Measurements from ENCODE around the gene MESD. TPM values are rescaled to one million over a fixed set of nuclear protein-coding genes. Genes with fewer than 3 reads are reported as not detected.

Gene MESD
- total RNA-seq, 1 donor from 2014 or later, result 29.5 TPM

DNA sequence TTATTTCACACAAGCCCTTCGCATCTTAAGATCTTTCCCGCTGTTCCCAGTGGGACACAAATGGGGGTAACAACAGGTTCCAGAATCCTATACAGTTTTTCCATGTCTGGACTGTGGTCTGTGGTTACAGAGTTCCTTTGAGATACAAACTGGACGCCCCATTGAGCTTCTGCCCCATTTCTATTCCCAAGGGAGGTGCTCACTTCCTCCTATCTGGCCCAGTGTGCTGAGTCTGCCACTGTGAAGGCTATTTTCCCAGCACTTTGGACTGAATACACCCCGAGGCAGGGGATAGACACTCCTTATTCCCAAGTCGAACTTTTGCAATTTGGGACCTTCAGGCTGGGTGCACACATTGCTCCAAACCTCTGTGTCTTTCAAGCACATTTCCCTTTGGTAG is 44.0 kb downstream of the MESD start:
- Mint-ChIP-seq H3K27me3 (ENCODE audit: insufficient read depth) (no peaks in the 10 kb centered on the region), H3K27ac (no peak overlapping the region), H3K4me3 (no peak overlapping the region), H3K36me3 (ENCODE audit: low read depth) (peaks cover 26% of the 10 kb centered on the region), H3K4me1 (ENCODE audit: low read depth) (no peaks in the 10 kb centered on the region), H3K9me3 (no peaks in the 10 kb centered on the region)
- no peak for DNase-seq (ENCODE audit: low spot score)
- intact Hi-C loops (cut with micrococcal nuclease), result no loop called here

DNA sequence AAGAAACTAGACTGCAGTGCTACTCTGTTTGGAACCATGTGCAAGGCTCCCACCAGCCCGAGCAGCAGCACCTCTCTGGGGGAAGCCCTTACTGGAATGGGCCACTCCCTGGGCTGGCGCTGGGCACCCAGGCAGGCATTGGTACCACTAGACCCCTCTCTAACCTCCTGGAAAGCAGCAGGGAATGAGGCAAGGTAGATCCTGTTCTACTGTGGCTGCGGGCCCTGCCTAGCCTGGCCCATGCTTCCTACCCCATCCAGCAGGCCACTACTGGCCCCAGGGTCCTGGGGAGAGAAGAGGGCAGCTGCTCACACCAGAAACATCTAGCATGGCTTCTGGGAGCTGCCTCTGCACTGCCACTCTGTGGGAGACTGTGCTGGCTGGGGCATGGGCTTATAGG is 44.8 kb downstream of the MESD start:
- Mint-ChIP-seq H3K27ac (no peak overlapping the region), H3K36me3 (ENCODE audit: low read depth) (peaks cover 26% of the 10 kb centered on the region), H3K4me3 (no peak overlapping the region), H3K4me1 (ENCODE audit: low read depth) (no peaks in the 10 kb centered on the region), H3K27me3 (ENCODE audit: insufficient read depth) (no peaks in the 10 kb centered on the region), H3K9me3 (no peaks in the 10 kb centered on the region)
- intact Hi-C loops (cut with micrococcal nuclease), result no loop called here
- no peak for DNase-seq (ENCODE audit: low spot score)

DNA sequence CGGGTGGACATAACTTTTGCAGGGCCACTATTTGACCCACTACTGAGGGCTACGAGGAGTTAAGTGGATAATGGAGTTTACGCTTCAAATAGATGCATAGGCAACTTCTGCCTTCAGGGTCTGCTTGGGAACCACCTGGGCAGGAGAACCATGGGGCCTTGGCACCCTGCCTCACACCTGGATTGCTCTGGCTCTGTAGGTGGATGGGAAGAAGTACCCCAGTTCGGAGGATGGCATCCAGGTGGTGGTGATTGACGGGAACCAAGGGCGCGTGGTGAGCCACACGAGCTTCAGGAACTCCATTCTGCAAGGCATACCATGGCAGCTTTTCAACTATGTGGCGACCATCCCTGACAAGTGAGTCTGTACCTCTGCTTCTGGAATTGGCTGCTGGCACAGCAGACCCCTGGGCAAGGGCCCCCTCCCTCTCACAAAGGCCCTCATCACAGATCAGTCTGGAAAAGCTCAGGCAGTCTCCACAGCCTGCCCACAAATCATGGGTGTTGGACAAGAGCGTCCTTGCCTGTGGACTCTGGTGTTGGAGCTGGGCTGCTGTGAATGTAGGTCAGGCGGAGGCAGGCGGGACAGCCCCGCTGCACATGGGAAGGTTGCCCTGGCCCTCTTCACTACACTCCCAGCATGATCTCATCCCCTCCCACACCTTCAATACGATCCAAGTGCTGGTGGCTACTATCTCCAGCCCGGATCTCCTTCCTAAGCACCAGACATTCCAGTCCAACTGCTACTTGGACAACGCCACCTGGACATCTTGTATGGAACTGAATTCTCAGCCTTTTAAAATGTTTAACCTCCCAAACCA is 46.7 kb downstream of the MESD start:
- H3K36me3 Mint-ChIP-seq (ENCODE audit: low read depth), result peaks cover 20% of the 10 kb centered on the region
- H3K9me3 Mint-ChIP-seq, result no peaks in the 10 kb centered on the region
- H3K27me3 Mint-ChIP-seq (ENCODE audit: insufficient read depth), result no peaks in the 10 kb centered on the region
- DNase-seq (ENCODE audit: low spot score), result no peak
- intact Hi-C loops (cut with micrococcal nuclease), result no loop called here
- no peak overlapping the region for H3K27ac Mint-ChIP-seq
- no peak overlapping the region for H3K4me3 Mint-ChIP-seq
- H3K4me1 Mint-ChIP-seq (ENCODE audit: low read depth), result no peaks in the 10 kb centered on the region

DNA sequence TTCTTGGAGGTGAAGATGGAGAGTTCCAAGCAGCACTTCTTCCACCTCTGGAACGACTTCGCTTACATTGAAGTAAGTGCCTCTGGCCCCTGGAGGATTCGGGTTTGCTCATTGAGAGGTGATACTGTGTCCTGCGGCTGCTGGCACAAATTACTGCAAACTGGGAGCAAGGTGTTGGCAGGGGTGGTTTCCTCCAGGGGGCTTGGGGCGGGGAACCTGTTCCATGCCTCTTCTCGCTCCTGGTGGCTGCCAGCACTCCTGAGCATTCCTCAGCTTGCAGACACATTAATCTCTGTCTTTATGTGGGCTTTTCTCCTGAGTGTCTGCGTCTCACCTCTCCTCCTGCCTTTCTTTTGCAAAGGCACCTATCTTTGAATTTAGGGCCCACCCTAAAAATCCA is 47.4 kb downstream of the MESD start:
- DNase-seq (ENCODE audit: low spot score), result no peak
- Mint-ChIP-seq H3K4me1 (ENCODE audit: low read depth) (no peaks in the 10 kb centered on the region), H3K9me3 (no peaks in the 10 kb centered on the region), H3K27me3 (ENCODE audit: insufficient read depth) (no peaks in the 10 kb centered on the region), H3K27ac (no peak overlapping the region), H3K4me3 (no peak overlapping the region), H3K36me3 (ENCODE audit: low read depth) (peaks cover 17% of the 10 kb centered on the region)
- intact Hi-C loops (cut with micrococcal nuclease), result no loop called here

DNA sequence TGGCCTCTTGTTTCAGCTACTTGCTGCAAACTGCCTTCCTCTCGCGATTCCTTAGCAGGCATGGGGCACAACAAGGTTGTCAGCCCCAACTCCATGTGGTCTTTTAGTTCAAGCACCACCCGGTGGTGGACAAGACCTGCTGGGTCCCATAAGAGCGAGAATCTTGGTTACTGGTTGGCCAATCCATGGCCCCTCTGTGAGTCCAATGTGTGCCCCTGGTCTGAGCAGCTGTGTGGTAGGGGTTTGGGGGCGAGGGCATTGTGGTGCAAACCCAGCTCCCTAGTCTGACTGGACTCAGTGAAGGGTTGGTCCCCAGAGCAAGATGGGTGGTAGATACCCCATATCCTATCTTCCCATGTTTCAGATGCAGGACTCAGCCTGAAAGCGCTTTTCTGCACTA is 48.8 kb downstream of the MESD start:
- no peaks in the 10 kb centered on the region for H3K9me3 Mint-ChIP-seq
- no peak overlapping the region for H3K27ac Mint-ChIP-seq
- H3K4me1 Mint-ChIP-seq (ENCODE audit: low read depth), result no peaks in the 10 kb centered on the region
- peaks cover 10% of the 10 kb centered on the region for H3K36me3 Mint-ChIP-seq (ENCODE audit: low read depth)
- intact Hi-C loops (cut with micrococcal nuclease), result no loop called here
- no peak for DNase-seq (ENCODE audit: low spot score)
- H3K27me3 Mint-ChIP-seq (ENCODE audit: insufficient read depth), result no peaks in the 10 kb centered on the region
- H3K4me3 Mint-ChIP-seq, result no peak overlapping the region

DNA sequence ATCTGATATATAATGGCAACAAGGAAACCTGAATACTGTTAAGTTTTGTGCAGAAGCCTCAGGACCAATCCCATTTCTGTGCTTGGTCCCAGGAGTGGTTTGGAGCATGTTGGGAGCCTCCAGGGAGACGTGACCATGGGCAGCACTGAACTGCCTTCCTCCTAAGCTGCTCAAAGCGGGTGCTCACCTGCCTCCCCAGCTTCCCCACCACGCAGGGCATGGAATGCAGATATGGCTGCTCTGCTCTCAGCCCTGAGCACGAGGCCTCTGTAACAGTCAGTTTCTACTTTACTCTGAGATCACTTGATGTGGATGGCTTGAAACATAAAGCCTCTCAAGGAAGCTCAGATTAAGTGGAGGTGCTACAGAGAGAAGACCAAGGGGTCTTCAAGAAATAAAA is 49.3 kb downstream of the MESD start:
- no peaks in the 10 kb centered on the region for H3K9me3 Mint-ChIP-seq
- no peak overlapping the region for H3K27ac Mint-ChIP-seq
- H3K4me1 Mint-ChIP-seq (ENCODE audit: low read depth), result no peaks in the 10 kb centered on the region
- peaks cover 10% of the 10 kb centered on the region for H3K36me3 Mint-ChIP-seq (ENCODE audit: low read depth)
- intact Hi-C loops (cut with micrococcal nuclease), result no loop called here
- H3K27me3 Mint-ChIP-seq (ENCODE audit: insufficient read depth), result no peaks in the 10 kb centered on the region
- H3K4me3 Mint-ChIP-seq, result no peak overlapping the region
- no peak for DNase-seq (ENCODE audit: low spot score)

DNA sequence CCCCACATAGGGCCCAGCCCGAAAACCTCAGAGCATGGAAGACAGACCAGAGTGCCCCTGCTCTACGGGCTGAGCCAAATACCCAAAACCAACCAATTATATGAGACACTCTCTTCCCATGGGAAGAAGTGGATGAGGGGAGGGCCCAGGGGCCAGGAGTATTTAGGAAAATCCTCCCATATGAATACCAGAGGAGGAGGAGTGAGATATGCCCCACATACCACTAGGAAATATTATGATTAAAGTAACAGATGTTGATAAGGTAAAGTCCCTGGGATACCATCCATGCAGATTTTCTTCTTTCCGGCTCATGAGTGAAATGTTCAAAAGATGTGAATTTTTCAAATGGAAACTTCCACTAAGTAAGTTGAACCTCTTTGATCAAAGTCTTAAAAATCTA is 50.4 kb downstream of the MESD start:
- intact Hi-C loops (cut with micrococcal nuclease), result no loop called here
- Mint-ChIP-seq H3K27ac (no peak overlapping the region), H3K36me3 (ENCODE audit: low read depth) (peaks cover 6% of the 10 kb centered on the region), H3K9me3 (no peaks in the 10 kb centered on the region), H3K4me1 (ENCODE audit: low read depth) (peaks cover 8% of the 10 kb centered on the region), H3K4me3 (no peak overlapping the region), H3K27me3 (ENCODE audit: insufficient read depth) (no peaks in the 10 kb centered on the region)
- no peak for DNase-seq (ENCODE audit: low spot score)

DNA sequence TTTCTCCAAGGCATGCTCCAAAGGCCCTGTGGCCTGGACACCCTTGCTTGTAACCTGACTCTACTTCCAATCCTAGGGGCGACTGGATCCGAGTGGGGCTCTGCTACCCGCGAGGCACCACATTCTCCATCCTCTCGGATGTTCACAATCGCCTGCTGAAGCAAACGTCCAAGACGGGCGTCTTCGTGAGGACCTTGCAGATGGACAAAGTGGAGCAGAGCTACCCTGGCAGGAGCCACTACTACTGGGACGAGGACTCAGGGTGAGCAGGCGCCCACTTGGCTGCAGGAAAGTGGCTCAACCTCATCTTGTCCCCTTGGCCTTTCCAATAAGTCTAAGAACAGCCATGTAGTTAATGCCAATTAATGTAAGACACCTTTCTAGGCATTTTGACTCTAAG is 51.9 kb downstream of the MESD start:
- Mint-ChIP-seq H3K9me3 (no peaks in the 10 kb centered on the region), H3K4me3 (no peak overlapping the region), H3K27me3 (ENCODE audit: insufficient read depth) (no peaks in the 10 kb centered on the region), H3K36me3 (ENCODE audit: low read depth) (peaks cover 5% of the 10 kb centered on the region), H3K27ac (no peak overlapping the region), H3K4me1 (ENCODE audit: low read depth) (peaks cover 8% of the 10 kb centered on the region)
- intact Hi-C loops (cut with micrococcal nuclease), result no loop called here
- DNase-seq (ENCODE audit: low spot score), result no peak

DNA sequence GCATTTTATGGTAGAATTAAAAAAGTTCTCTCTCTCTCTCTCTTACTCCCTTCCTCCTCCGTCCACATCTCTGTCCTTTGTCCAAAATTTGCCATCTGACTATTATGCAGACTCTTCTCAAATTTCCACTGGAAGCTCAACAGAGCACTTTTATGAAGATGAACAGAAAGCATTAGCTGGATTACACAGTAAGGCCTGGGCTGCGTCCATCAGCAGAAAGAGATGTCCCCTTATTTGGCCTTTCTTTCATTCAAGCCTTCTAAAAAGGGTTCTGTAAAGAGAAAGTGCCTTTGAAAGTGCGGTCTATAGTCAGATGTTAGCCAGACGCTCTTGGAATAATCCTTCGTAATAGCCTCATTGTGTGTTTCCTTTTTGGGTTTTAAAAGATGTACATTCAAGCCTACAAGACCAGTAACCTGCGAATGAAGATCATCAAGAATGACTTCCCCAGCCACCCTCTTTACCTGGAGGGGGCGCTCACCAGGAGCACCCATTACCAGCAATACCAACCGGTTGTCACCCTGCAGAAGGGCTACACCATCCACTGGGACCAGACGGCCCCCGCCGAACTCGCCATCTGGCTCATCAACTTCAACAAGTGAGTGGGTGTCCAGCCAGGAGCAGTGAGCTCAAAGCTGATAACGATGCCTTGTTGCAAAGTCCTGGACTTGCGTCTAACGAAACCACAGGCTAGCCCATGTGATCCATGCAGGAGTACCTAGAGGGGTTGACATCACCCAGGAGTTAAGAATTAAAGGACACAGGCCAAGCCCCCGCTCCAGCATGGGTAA is 53.1 kb downstream of the MESD start:
- intact Hi-C loops (cut with micrococcal nuclease), result no loop called here
- Mint-ChIP-seq H3K4me1 (ENCODE audit: low read depth) (peaks cover 8% of the 10 kb centered on the region), H3K36me3 (ENCODE audit: low read depth) (peaks cover 5% of the 10 kb centered on the region), H3K4me3 (no peak overlapping the region), H3K27ac (no peak overlapping the region), H3K9me3 (no peaks in the 10 kb centered on the region), H3K27me3 (ENCODE audit: insufficient read depth) (no peaks in the 10 kb centered on the region)
- DNase-seq (ENCODE audit: low spot score), result no peak

DNA sequence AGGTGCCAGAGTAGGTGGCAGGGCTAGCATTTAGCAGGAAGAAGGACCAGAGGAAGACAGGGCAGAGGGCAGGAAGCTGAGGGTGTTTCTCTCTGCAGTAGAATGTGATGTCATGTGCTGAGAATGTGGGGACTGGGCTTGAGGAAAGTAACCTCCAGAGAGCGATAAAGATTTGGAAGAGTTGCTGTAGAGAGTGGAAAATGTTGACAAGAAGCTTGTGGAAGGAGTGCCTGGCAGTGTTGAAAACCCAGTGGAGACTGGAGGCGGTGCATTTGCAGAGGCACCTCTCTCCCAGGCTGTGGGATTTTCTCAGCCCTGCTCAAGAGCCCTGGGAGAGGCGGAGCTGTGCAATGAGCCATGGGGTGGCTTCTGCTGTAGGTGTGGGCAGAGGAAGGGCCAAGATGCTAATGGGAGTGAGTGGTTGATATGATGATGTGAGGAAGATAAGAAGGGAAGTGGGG is 54.8 kb downstream of the MESD start:
- H3K36me3 Mint-ChIP-seq (ENCODE audit: low read depth), result peaks cover 3% of the 10 kb centered on the region
- no peaks in the 10 kb centered on the region for H3K27me3 Mint-ChIP-seq (ENCODE audit: insufficient read depth)
- intact Hi-C loops (cut with micrococcal nuclease), result no loop called here
- H3K9me3 Mint-ChIP-seq, result no peaks in the 10 kb centered on the region
- H3K4me1 Mint-ChIP-seq (ENCODE audit: low read depth), result peaks cover 8% of the 10 kb centered on the region
- DNase-seq (ENCODE audit: low spot score), result no peak
- H3K4me3 Mint-ChIP-seq, result no peak overlapping the region
- H3K27ac Mint-ChIP-seq, result peak overlapping the region; percentile 24

DNA sequence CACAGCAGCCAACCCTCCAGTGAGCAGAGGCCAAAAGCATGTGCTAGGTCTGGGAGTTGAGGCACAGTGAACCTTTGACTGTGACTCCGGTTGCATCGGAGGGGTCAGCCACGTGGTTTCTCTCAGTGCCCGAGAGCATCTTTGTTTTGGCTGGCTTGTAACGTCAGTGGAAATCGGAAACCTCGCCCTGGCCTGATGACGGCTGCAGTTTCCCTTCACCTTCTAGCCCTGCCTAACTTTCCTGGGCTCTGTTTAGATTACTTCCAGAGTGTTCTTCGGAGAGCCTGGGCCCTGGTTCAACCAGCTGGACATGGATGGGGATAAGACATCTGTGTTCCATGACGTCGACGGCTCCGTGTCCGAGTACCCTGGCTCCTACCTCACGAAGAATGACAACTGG is 56.6 kb downstream of the MESD start:
- Mint-ChIP-seq H3K4me1 (ENCODE audit: low read depth) (peaks cover 8% of the 10 kb centered on the region), H3K27ac (no peak overlapping the region), H3K27me3 (ENCODE audit: insufficient read depth) (no peaks in the 10 kb centered on the region), H3K9me3 (no peaks in the 10 kb centered on the region), H3K36me3 (ENCODE audit: low read depth) (peaks cover 3% of the 10 kb centered on the region), H3K4me3 (no peak overlapping the region)
- DNase-seq (ENCODE audit: low spot score), result no peak
- intact Hi-C loops (cut with micrococcal nuclease), result no loop called here

DNA sequence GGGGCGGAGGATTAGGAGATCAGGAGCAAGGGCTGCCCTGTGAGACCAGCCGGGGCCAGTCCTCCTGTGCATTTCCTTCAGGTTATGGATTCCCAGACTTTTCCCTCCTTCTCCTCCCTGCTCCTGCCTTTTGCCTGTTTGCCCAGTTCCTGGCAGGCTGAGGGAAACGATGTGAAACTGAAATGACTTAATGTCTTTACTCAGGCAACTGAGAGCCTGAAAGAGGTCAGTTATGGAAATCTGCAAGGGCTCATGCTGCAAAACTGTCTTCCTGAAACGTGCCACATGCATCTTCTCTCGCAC is 57.2 kb downstream of the MESD start:
- Mint-ChIP-seq H3K36me3 (ENCODE audit: low read depth) (peaks cover 3% of the 10 kb centered on the region), H3K27me3 (ENCODE audit: insufficient read depth) (no peaks in the 10 kb centered on the region), H3K27ac (no peak overlapping the region), H3K9me3 (no peaks in the 10 kb centered on the region), H3K4me3 (no peak overlapping the region), H3K4me1 (ENCODE audit: low read depth) (peaks cover 8% of the 10 kb centered on the region)
- DNase-seq (ENCODE audit: low spot score), result no peak
- intact Hi-C loops (cut with micrococcal nuclease), result no loop called here

DNA sequence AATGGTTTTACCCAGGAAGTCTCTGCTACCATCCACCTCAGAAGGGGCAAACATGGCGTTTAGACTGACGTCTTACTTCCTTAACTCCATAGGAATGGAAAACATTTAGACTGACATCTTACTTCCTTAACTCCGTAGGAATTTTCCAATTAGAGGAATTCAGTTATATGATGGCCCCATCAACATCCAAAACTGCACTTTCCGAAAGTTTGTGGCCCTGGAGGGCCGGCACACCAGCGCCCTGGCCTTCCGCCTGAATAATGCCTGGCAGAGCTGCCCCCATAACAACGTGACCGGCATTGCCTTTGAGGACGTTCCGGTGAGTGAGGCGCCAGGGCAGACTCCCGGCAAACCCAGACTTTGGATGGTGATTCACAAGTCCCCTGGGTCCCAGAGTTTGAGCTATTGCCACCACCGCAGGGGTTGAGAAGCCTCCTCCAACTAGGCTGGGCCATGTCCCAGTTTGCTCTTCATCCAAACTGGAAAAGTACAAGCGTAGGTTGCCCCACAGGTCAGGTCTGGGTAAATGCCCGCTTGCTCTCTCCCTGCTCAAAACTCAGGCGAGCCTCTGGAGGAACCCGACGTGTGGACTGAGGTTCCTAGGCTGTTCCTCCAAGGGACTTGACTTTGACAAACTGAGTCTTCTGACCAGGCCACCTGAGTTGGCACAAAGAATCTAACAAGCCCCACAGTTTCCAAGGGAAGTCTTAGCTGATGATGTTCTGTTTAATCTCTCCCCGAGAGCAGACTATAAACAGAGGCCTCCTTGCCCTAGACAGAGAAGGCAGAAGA is 57.7 kb downstream of the MESD start:
- peaks cover 8% of the 10 kb centered on the region for H3K4me1 Mint-ChIP-seq (ENCODE audit: low read depth)
- H3K4me3 Mint-ChIP-seq, result no peak overlapping the region
- DNase-seq (ENCODE audit: low spot score), result no peak
- H3K27me3 Mint-ChIP-seq (ENCODE audit: insufficient read depth), result no peaks in the 10 kb centered on the region
- H3K9me3 Mint-ChIP-seq, result no peaks in the 10 kb centered on the region
- H3K36me3 Mint-ChIP-seq (ENCODE audit: low read depth), result peaks cover 3% of the 10 kb centered on the region
- H3K27ac Mint-ChIP-seq, result no peak overlapping the region
- intact Hi-C loops (cut with micrococcal nuclease), result no loop called here
